ENCODE measurements around the gene CCL4. TPM values are rescaled to one million over a fixed set of nuclear protein-coding genes. Genes with fewer than 3 reads are reported as not detected.
A peak's percentile ranks its signal among the peaks of the same experiment; 100 is the strongest.
"Not testable (repeated sequence)": the region's sequence is repeated elsewhere in the genome, so short reads cannot be mapped to it uniquely, and the experiment has no call there.

The CCL4 gene
- total RNA-seq, 1 experiment from 2014 or later, result 7.6 TPM

- H3K27ac ChIP-seq (ENCODE audit: low read length), result not testable (repeated sequence)
- peaks cover 22% of the 10 kb centered on the region for H3K4me1 ChIP-seq (ENCODE audit: low read length)
Measured at GRCh38 chr17:36083691-36084090, 19.9 kb upstream of the CCL4 start.

DNA sequence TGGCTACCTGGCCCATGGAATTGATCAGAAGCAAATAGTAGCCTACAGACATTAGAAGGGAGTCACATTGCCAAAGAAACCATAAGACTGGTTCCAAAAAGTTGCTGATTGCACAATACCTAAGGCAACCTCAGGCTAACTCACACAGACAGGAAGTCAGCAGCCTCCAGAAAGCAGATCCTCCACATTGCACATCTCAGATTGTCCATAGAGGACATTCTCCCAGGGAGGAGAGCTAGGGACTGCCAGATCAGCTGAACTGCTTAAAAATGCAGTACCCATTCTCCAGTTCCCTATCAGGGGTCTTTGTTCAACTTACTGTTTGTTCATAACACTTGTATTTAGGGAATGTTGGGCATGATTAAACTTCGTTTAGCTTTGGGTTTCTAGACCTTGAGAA, 17.9 kb upstream of the CCL4 start:
- Histone ChIP-seq H3K9me2 (replicated peaks; ENCODE audit: insufficient read depth, low read length) (no peaks in the 10 kb centered on the region), H2AFZ (ENCODE audit: low read length) (no peak overlapping the region), H3K27me3 (ENCODE audit: low read length) (no peaks in the 10 kb centered on the region), H3K9me3 (ENCODE audit: low read length) (no peaks in the 10 kb centered on the region), H3K36me3 (ENCODE audit: insufficient read depth, low read length) (no peaks in the 10 kb centered on the region), H3K4me1 (ENCODE audit: low read length) (peaks cover 30% of the 10 kb centered on the region), H3K9ac (ENCODE audit: low read length) (no peak overlapping the region), H3K79me2 (ENCODE audit: low read length) (no peaks in the 10 kb centered on the region), H3K4me3 (ENCODE audit: low read length) (no peak overlapping the region), H3K4me2 (ENCODE audit: low read depth, low read length, poor library complexity, severe bottlenecking) (no peak overlapping the region), H3K27ac (ENCODE audit: low read length) (no peak overlapping the region), H4K20me1 (ENCODE audit: insufficient read depth, low read depth, low read length) (no peaks in the 10 kb centered on the region)
- DNase-seq, result no peak

More at GRCh38 chr17:36083691-36084090, 19.9 kb upstream of the CCL4 start:
- not testable (repeated sequence) for H3K4me2 ChIP-seq (ENCODE audit: low read depth, low read length, poor library complexity, severe bottlenecking); H3K36me3 ChIP-seq (ENCODE audit: insufficient read depth, low read length); H3K9ac ChIP-seq (ENCODE audit: low read length); H3K27me3 ChIP-seq (ENCODE audit: low read length); H4K20me1 ChIP-seq (ENCODE audit: insufficient read depth, low read depth, low read length); H3K79me2 ChIP-seq (ENCODE audit: low read length); H3K9me3 ChIP-seq (ENCODE audit: low read length); DNase-seq; H3K9me2 ChIP-seq (replicated peaks; ENCODE audit: insufficient read depth, low read length); H2AFZ ChIP-seq (ENCODE audit: low read length); H3K4me3 ChIP-seq (ENCODE audit: low read length)

GRCh38 chr17:36086791-36087190, 16.8 kb upstream of the CCL4 start:
- no peak overlapping the region for H3K4me2 ChIP-seq (ENCODE audit: low read depth, low read length, poor library complexity, severe bottlenecking)
- no peaks in the 10 kb centered on the region for H3K79me2 ChIP-seq (ENCODE audit: low read length)
- H3K27me3 ChIP-seq (ENCODE audit: low read length), result no peaks in the 10 kb centered on the region
- H3K9me3 ChIP-seq (ENCODE audit: low read length), result no peaks in the 10 kb centered on the region
- H3K9me2 ChIP-seq (replicated peaks; ENCODE audit: insufficient read depth, low read length), result no peaks in the 10 kb centered on the region
- peaks cover 40% of the 10 kb centered on the region for H3K4me1 ChIP-seq (ENCODE audit: low read length)
- no peak for DNase-seq
- no peak overlapping the region for H3K27ac ChIP-seq (ENCODE audit: low read length)
- H4K20me1 ChIP-seq (ENCODE audit: insufficient read depth, low read depth, low read length), result no peaks in the 10 kb centered on the region
- H3K4me3 ChIP-seq (ENCODE audit: low read length), result no peak overlapping the region
- H3K9ac ChIP-seq (ENCODE audit: low read length), result no peak overlapping the region
- H3K36me3 ChIP-seq (ENCODE audit: insufficient read depth, low read length), result no peaks in the 10 kb centered on the region
- no peak overlapping the region for H2AFZ ChIP-seq (ENCODE audit: low read length)

DNA sequence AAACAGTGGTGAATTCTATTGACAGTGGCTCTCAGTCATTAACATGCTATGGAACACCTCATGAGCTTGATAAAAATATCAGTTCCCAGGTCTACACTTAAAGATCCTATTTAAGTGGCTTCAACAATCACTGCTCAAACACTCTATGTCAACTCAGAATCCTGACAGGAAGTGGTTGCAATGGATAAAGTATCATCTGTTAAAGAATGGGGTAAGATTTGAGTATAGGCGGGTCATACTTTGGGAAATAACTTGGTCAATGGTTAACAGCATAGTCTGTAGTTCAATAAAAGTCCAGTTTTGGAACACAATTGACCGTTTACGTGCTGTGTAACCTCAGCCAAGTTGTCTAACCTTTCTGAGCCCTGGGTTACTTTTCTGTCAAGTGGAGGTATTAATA, 16.2 kb upstream of the CCL4 start:
- H2AFZ ChIP-seq (ENCODE audit: low read length); H3K27ac ChIP-seq (ENCODE audit: low read length); H3K9me2 ChIP-seq (replicated peaks; ENCODE audit: insufficient read depth, low read length); H3K79me2 ChIP-seq (ENCODE audit: low read length); H3K4me3 ChIP-seq (ENCODE audit: low read length); H3K4me2 ChIP-seq (ENCODE audit: low read depth, low read length, poor library complexity, severe bottlenecking); H3K9me3 ChIP-seq (ENCODE audit: low read length); DNase-seq; H3K27me3 ChIP-seq (ENCODE audit: low read length); H3K36me3 ChIP-seq (ENCODE audit: insufficient read depth, low read length); H3K9ac ChIP-seq (ENCODE audit: low read length); H4K20me1 ChIP-seq (ENCODE audit: insufficient read depth, low read depth, low read length): not testable (repeated sequence)
- peaks cover 41% of the 10 kb centered on the region for H3K4me1 ChIP-seq (ENCODE audit: low read length)

GRCh38 chr17:36087897-36088572, 15.6 kb upstream of the CCL4 start:
- H3K27ac ChIP-seq (ENCODE audit: low read length); H3K27me3 ChIP-seq (ENCODE audit: low read length); H3K9me3 ChIP-seq (ENCODE audit: low read length); H3K4me2 ChIP-seq (ENCODE audit: low read depth, low read length, poor library complexity, severe bottlenecking); H2AFZ ChIP-seq (ENCODE audit: low read length); H3K4me3 ChIP-seq (ENCODE audit: low read length); H4K20me1 ChIP-seq (ENCODE audit: insufficient read depth, low read depth, low read length); H3K79me2 ChIP-seq (ENCODE audit: low read length); H3K9me2 ChIP-seq (replicated peaks; ENCODE audit: insufficient read depth, low read length); DNase-seq; H3K36me3 ChIP-seq (ENCODE audit: insufficient read depth, low read length); H3K9ac ChIP-seq (ENCODE audit: low read length): not testable (repeated sequence)
- peaks cover 40% of the 10 kb centered on the region for H3K4me1 ChIP-seq (ENCODE audit: low read length)

GRCh38 chr17:36088670-36089338, 14.8 kb upstream of the CCL4 start:
- H3K79me2 ChIP-seq (ENCODE audit: low read length), result no peaks in the 10 kb centered on the region
- no peak overlapping the region for H3K9ac ChIP-seq (ENCODE audit: low read length)
- H3K4me1 ChIP-seq (ENCODE audit: low read length), result peaks cover 37% of the 10 kb centered on the region
- H3K36me3 ChIP-seq (ENCODE audit: insufficient read depth, low read length), result no peaks in the 10 kb centered on the region
- H3K9me3 ChIP-seq (ENCODE audit: low read length), result no peaks in the 10 kb centered on the region
- no peak overlapping the region for H3K4me3 ChIP-seq (ENCODE audit: low read length)
- no peak overlapping the region for H2AFZ ChIP-seq (ENCODE audit: low read length)
- DNase-seq, result no peak
- no peaks in the 10 kb centered on the region for H3K27me3 ChIP-seq (ENCODE audit: low read length)
- H3K27ac ChIP-seq (ENCODE audit: low read length), result no peak overlapping the region
- no peaks in the 10 kb centered on the region for H4K20me1 ChIP-seq (ENCODE audit: insufficient read depth, low read depth, low read length)
- H3K4me2 ChIP-seq (ENCODE audit: low read depth, low read length, poor library complexity, severe bottlenecking), result no peak overlapping the region
- no peaks in the 10 kb centered on the region for H3K9me2 ChIP-seq (replicated peaks; ENCODE audit: insufficient read depth, low read length)

DNA sequence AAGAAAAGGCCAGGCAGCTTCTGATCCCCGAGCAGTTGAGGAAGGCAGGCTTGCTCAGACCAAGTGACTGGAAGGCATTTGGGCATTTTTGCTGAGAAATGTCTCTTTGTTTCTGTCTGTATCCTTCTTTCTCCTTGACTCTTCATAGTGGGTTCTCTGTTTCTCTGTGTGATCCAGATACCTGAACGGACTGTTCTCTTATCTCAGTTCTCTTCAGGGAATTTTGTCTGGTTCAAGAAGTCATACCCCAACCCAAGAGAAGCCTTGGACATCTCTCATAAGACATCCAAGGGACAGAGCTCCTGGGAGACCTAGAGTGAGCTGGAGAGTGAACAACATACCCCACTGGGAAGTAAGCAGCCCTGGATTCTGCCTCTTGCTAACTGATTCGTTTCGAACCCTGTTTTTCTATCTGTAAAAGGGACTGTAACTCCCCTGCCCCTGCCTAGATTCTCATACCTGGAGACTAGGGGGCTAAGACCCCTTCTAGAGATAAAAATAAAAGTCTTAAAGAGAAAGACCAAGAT, 14.2 kb upstream of the CCL4 start:
- H3K79me2 ChIP-seq (ENCODE audit: low read length), result no peaks in the 10 kb centered on the region
- no peaks in the 10 kb centered on the region for H3K9me2 ChIP-seq (replicated peaks; ENCODE audit: insufficient read depth, low read length)
- H3K36me3 ChIP-seq (ENCODE audit: insufficient read depth, low read length), result no peaks in the 10 kb centered on the region
- no peak for DNase-seq
- H3K4me1 ChIP-seq (ENCODE audit: low read length), result peaks cover 37% of the 10 kb centered on the region
- no peak overlapping the region for H3K27ac ChIP-seq (ENCODE audit: low read length)
- H2AFZ ChIP-seq (ENCODE audit: low read length), result no peak overlapping the region
- no peak overlapping the region for H3K4me3 ChIP-seq (ENCODE audit: low read length)
- H3K27me3 ChIP-seq (ENCODE audit: low read length), result no peaks in the 10 kb centered on the region
- H4K20me1 ChIP-seq (ENCODE audit: insufficient read depth, low read depth, low read length), result no peaks in the 10 kb centered on the region
- H3K4me2 ChIP-seq (ENCODE audit: low read depth, low read length, poor library complexity, severe bottlenecking), result peak overlapping the region; percentile 55
- H3K9me3 ChIP-seq (ENCODE audit: low read length), result no peaks in the 10 kb centered on the region
- no peak overlapping the region for H3K9ac ChIP-seq (ENCODE audit: low read length)

- Histone ChIP-seq H3K4me2 (ENCODE audit: low read depth, low read length, poor library complexity, severe bottlenecking) (peak within 1 kb of the TSS; percentile 55), H3K4me1 (ENCODE audit: low read length) (peaks cover 37% of the 10 kb centered on the region), H3K79me2 (ENCODE audit: low read length) (no peaks in the 10 kb centered on the region), H3K9ac (ENCODE audit: low read length) (no peak within 1 kb of the TSS), H2AFZ (ENCODE audit: low read length) (no peak within 1 kb of the TSS), H3K9me2 (replicated peaks; ENCODE audit: insufficient read depth, low read length) (no peaks in the 10 kb centered on the region), H3K4me3 (ENCODE audit: low read length) (peak within 1 kb of the TSS; percentile 18), H3K27ac (ENCODE audit: low read length) (no peak within 1 kb of the TSS), H4K20me1 (ENCODE audit: insufficient read depth, low read depth, low read length) (no peaks in the 10 kb centered on the region), H3K9me3 (ENCODE audit: low read length) (no peaks in the 10 kb centered on the region), H3K27me3 (ENCODE audit: low read length) (no peaks in the 10 kb centered on the region), H3K36me3 (ENCODE audit: insufficient read depth, low read length) (no peaks in the 10 kb centered on the region)
- peak; percentile 90 for DNase-seq
Measured at GRCh38 chr17:36089888-36090836, 13.5 kb upstream of the CCL4 start, which contains the start of gene CCL3. Gene CCL3, minus strand, starts transcription at chr17:36090143. Its CDS starts 85 bp downstream, at chr17:36090058.
